Activated T-cell treated with anti-CD3 and anti-CD28 coated beads, Interleukin-2, amount 50 U/mL, for 72 hours (primary cell): Measurements from ENCODE around the gene DNAL4. TPM values are rescaled to one million over a fixed set of nuclear protein-coding genes. Genes with fewer than 3 reads are reported as not detected.
A peak's percentile ranks its signal among the peaks of the same experiment; 100 is the strongest.

Experiments
- ATAC-seq, 2 donors: fragments of 150-1000 bp; cut with Tn5 transposase; replicated peaks in 1 of 2; 2 replicates each; pipeline ENCODE4 v1.10.0; 2021; ENCODE audit warnings: moderate library complexity in 2 of 2, mild to moderate bottlenecking in 1 of 2
- DNase-seq, 2 donors: peaks; one replicate each; pipeline ENCODE4 v3.0.0; 2021 to 2022; ENCODE audit warnings: mixed read lengths in 1 of 2
- H3K27ac Mint-ChIP-seq: one replicate; pipeline ENCODE4 v1.8.0; 2022; ENCODE audit warnings: mild to moderate bottlenecking, moderate library complexity, mixed read lengths
- H3K27me3 Mint-ChIP-seq: one replicate; pipeline ENCODE4 v1.8.0; 2022; ENCODE audit warnings: low read depth, mixed read lengths
- H3K36me3 Mint-ChIP-seq, 2 donors: one replicate each; pipeline ENCODE4 v1.8.0; 2022; ENCODE audit warnings: mixed read lengths in 2 of 2, mild to moderate bottlenecking in 1 of 2; ENCODE audit not compliant: insufficient read depth in 2 of 2
- H3K4me1 Mint-ChIP-seq: one replicate; pipeline ENCODE4 v1.8.0; 2022; ENCODE audit warnings: low read depth, mixed read lengths
- H3K4me3 Mint-ChIP-seq, 2 donors: one replicate each; pipeline ENCODE4 v1.8.0; 2022; ENCODE audit warnings: mild to moderate bottlenecking in 2 of 2, mixed read lengths in 2 of 2, moderate library complexity in 2 of 2
- H3K9me3 Mint-ChIP-seq, 2 donors: one replicate each; pipeline ENCODE4 v1.8.0; 2022; ENCODE audit warnings: mixed read lengths in 2 of 2
- total RNA-seq, 2 donors: library from RNA; stranded (reverse); gene quantifications; one replicate each; pipeline ENCODE4 v1.2.3, GENCODE V29; 2022

The DNAL4 gene
- total RNA-seq, 2 donors from 2014 or later = 10.6 to 16.6 TPM

GRCh38 chr22:38789606-38790005 is 4.3 kb downstream of the DNAL4 start:
- Mint-ChIP-seq H3K27me3 (no peaks in the 10 kb centered on the region), H3K27ac (no peak overlapping the region), H3K4me3 (no peak overlapping the region), H3K36me3 (peaks cover 2% of the 10 kb centered on the region in 2 donors), H3K9me3 (no peaks in the 10 kb centered on the region), H3K4me1 (peaks cover 7% of the 10 kb centered on the region)
- no peak for ATAC-seq
- no peak for DNase-seq

GRCh38 chr22:38788846-38789245 is 5.1 kb downstream of the DNAL4 start:
- Mint-ChIP-seq H3K27me3 (no peaks in the 10 kb centered on the region), H3K36me3 (peaks cover 2% of the 10 kb centered on the region in 2 donors), H3K4me1 (peaks cover 7% of the 10 kb centered on the region), H3K9me3 (no peaks in the 10 kb centered on the region), H3K4me3 (no peak overlapping the region), H3K27ac (no peak overlapping the region)
- ATAC-seq (no peak), DNase-seq (no peak)

- Mint-ChIP-seq H3K36me3 (peaks cover 0 to 1% of the 10 kb centered on the region in 2 donors), H3K4me1 (peaks cover 4% of the 10 kb centered on the region), H3K9me3 (no peaks in the 10 kb centered on the region), H3K4me3 (no peak overlapping the region), H3K27ac (no peak overlapping the region), H3K27me3 (no peaks in the 10 kb centered on the region)
- ATAC-seq (no peak), DNase-seq (no peak)
Measured at GRCh38 chr22:38788021-38788816, 5.7 kb downstream of the DNAL4 start.

- ATAC-seq = no peak
- no peak overlapping the region for H3K4me3 Mint-ChIP-seq
- no peak for DNase-seq
- peaks cover 6% of the 10 kb centered on the region for H3K4me1 Mint-ChIP-seq
- no peaks in the 10 kb centered on the region for H3K9me3 Mint-ChIP-seq
- no peak overlapping the region for H3K27ac Mint-ChIP-seq
- H3K27me3 Mint-ChIP-seq = no peaks in the 10 kb centered on the region
- H3K36me3 Mint-ChIP-seq = no peaks in the 10 kb centered on the region
Measured at GRCh38 chr22:38786631-38787030, 7.3 kb downstream of the DNAL4 start.

- Mint-ChIP-seq H3K9me3 (no peaks in the 10 kb centered on the region), H3K27ac (no peak overlapping the region), H3K36me3 (no peaks in the 10 kb centered on the region), H3K27me3 (no peaks in the 10 kb centered on the region), H3K4me1 (peaks cover 6% of the 10 kb centered on the region), H3K4me3 (no peak overlapping the region)
- DNase-seq = no peak
- no peak for ATAC-seq
Measured at GRCh38 chr22:38784856-38785255, 9.1 kb downstream of the DNAL4 start.

GRCh38 chr22:38784035-38784434 is 9.9 kb downstream of the DNAL4 start:
- Mint-ChIP-seq H3K27me3 (no peaks in the 10 kb centered on the region), H3K27ac (no peak overlapping the region), H3K36me3 (no peaks in the 10 kb centered on the region), H3K9me3 (no peaks in the 10 kb centered on the region), H3K4me1 (peaks cover 6% of the 10 kb centered on the region), H3K4me3 (no peak overlapping the region)
- no peak for DNase-seq
- ATAC-seq = no peak

GRCh38 chr22:38783095-38783615 is 10.8 kb downstream of the DNAL4 start:
- Mint-ChIP-seq H3K27ac (no peak overlapping the region), H3K4me1 (peaks cover 6% of the 10 kb centered on the region), H3K9me3 (no peaks in the 10 kb centered on the region), H3K27me3 (no peaks in the 10 kb centered on the region), H3K36me3 (no peaks in the 10 kb centered on the region), H3K4me3 (no peak overlapping the region)
- DNase-seq (no peak), ATAC-seq (no peak)

GRCh38 chr22:38782402-38783094 is 11.4 kb downstream of the DNAL4 start:
- no peaks in the 10 kb centered on the region for H3K36me3 Mint-ChIP-seq
- H3K27ac Mint-ChIP-seq = no peak overlapping the region
- H3K9me3 Mint-ChIP-seq = no peaks in the 10 kb centered on the region
- no peak for DNase-seq
- peak in 1 of 2 donors; percentile 72 for ATAC-seq
- H3K4me3 Mint-ChIP-seq = no peak overlapping the region
- peaks cover 6% of the 10 kb centered on the region for H3K4me1 Mint-ChIP-seq
- no peaks in the 10 kb centered on the region for H3K27me3 Mint-ChIP-seq

- H3K4me3 Mint-ChIP-seq = no peak overlapping the region
- H3K9me3 Mint-ChIP-seq = no peaks in the 10 kb centered on the region
- ATAC-seq (no peak), DNase-seq (no peak)
- H3K4me1 Mint-ChIP-seq = peaks cover 6% of the 10 kb centered on the region
- H3K27ac Mint-ChIP-seq = no peak overlapping the region
- no peaks in the 10 kb centered on the region for H3K36me3 Mint-ChIP-seq
- H3K27me3 Mint-ChIP-seq = no peaks in the 10 kb centered on the region
Measured at GRCh38 chr22:38781033-38781432, 12.9 kb downstream of the DNAL4 start.

- no peaks in the 10 kb centered on the region for H3K36me3 Mint-ChIP-seq
- no peaks in the 10 kb centered on the region for H3K9me3 Mint-ChIP-seq
- H3K27ac Mint-ChIP-seq = no peak overlapping the region
- H3K4me3 Mint-ChIP-seq = no peak overlapping the region
- no peaks in the 10 kb centered on the region for H3K4me1 Mint-ChIP-seq
- no peak for ATAC-seq
- DNase-seq = no peak
- no peaks in the 10 kb centered on the region for H3K27me3 Mint-ChIP-seq
Measured at GRCh38 chr22:38777087-38777671, 16.8 kb downstream of the DNAL4 start.

GRCh38 chr22:38776086-38776485 is 17.9 kb downstream of the DNAL4 start:
- Mint-ChIP-seq H3K27me3 (no peaks in the 10 kb centered on the region), H3K4me1 (no peaks in the 10 kb centered on the region), H3K36me3 (no peaks in the 10 kb centered on the region), H3K9me3 (no peaks in the 10 kb centered on the region), H3K4me3 (no peak overlapping the region), H3K27ac (no peak overlapping the region)
- ATAC-seq (no peak), DNase-seq (no peak)

- no peak overlapping the region for H3K27ac Mint-ChIP-seq
- H3K9me3 Mint-ChIP-seq = no peaks in the 10 kb centered on the region
- no peaks in the 10 kb centered on the region for H3K36me3 Mint-ChIP-seq
- ATAC-seq (no peak), DNase-seq (no peak)
- H3K4me1 Mint-ChIP-seq = no peaks in the 10 kb centered on the region
- no peak overlapping the region for H3K4me3 Mint-ChIP-seq
- H3K27me3 Mint-ChIP-seq = no peaks in the 10 kb centered on the region
Measured at GRCh38 chr22:38775656-38776055, 18.3 kb downstream of the DNAL4 start.

GRCh38 chr22:38774496-38775166 is 19.3 kb downstream of the DNAL4 start:
- H3K27ac Mint-ChIP-seq = no peak overlapping the region
- ATAC-seq = no peak

More at GRCh38 chr22:38774496-38775166, 19.3 kb downstream of the DNAL4 start:
- Mint-ChIP-seq H3K27me3 (no peaks in the 10 kb centered on the region), H3K9me3 (no peaks in the 10 kb centered on the region), H3K4me1 (no peaks in the 10 kb centered on the region), H3K4me3 (no peak overlapping the region), H3K36me3 (no peaks in the 10 kb centered on the region)
- DNase-seq = no peak
